ENCODE results near the gene TPO.
"Not testable (repeated sequence)": the region's sequence is repeated elsewhere in the genome, so short reads cannot be mapped to it uniquely, and the experiment has no call there.

The TPO gene

GRCh38 chr2:1563084-1563857 lies 150.0 kb downstream of the TPO start:
- no peak overlapping the region for H3K4me2 ChIP-seq (ENCODE audit: low read length)
- H3K18ac ChIP-seq (ENCODE audit: low read length): no peak overlapping the region
- no peak overlapping the region for H3K9ac ChIP-seq (ENCODE audit: low read length)
- H3K4me1 ChIP-seq (ENCODE audit: control insufficient read depth in 1 of 2, insufficient read depth in 2 of 2, low read length in 2 of 2): peaks cover 0 to 3% of the 10 kb centered on the region in 2 experiments
- H4K91ac ChIP-seq (ENCODE audit: low read depth, low read length): no peak overlapping the region
- no peaks in the 10 kb centered on the region for H3K36me3 ChIP-seq (ENCODE audit: control insufficient read depth in 1 of 2, insufficient read depth in 2 of 2, low read length in 2 of 2)
- no peaks in the 10 kb centered on the region for H3K79me2 ChIP-seq (ENCODE audit: control insufficient read depth, insufficient read depth, low read length, poor library complexity)
- no peak for DNase-seq
- H2BK12ac ChIP-seq (ENCODE audit: low read length): no peak overlapping the region
- H3K79me1 ChIP-seq (ENCODE audit: low read length): no peaks in the 10 kb centered on the region
- no peak overlapping the region for H2AK5ac ChIP-seq (ENCODE audit: low read length)
- H4K8ac ChIP-seq (ENCODE audit: low read depth, low read length): no peak overlapping the region
- H3K27me3 ChIP-seq (ENCODE audit: insufficient read depth, low read length): no peaks in the 10 kb centered on the region
- no peak overlapping the region for H3K4ac ChIP-seq (ENCODE audit: low read depth, low read length)
- H3K4me3 ChIP-seq (ENCODE audit: low read depth, low read length): no peak overlapping the region
- WGBS (ENCODE audit: extremely low coverage, insufficient coverage, insufficient read length): 100% methylated on average over 2 of the region's 32 CpGs
- H3K14ac ChIP-seq (ENCODE audit: low read length): no peak overlapping the region
- H3K27ac ChIP-seq (ENCODE audit: low read depth, low read length): no peak overlapping the region
- H3K9me3 ChIP-seq (ENCODE audit: insufficient read depth, low read depth, low read length): peaks cover 8% of the 10 kb centered on the region
- H2AFZ ChIP-seq (ENCODE audit: insufficient read depth, low read length, poor library complexity): no peak overlapping the region
- H4K12ac ChIP-seq (ENCODE audit: low read depth, low read length): no peak overlapping the region
- H2BK120ac ChIP-seq (ENCODE audit: insufficient read depth, low read length, poor library complexity): no peak overlapping the region
- H3K23ac ChIP-seq (ENCODE audit: low read length): no peak overlapping the region
- H2BK5ac ChIP-seq (ENCODE audit: low read depth, low read length, poor library complexity): no peak overlapping the region

GRCh38 chr2:1563943-1564891 lies 151.0 kb downstream of the TPO start:
- H3K4me3 ChIP-seq (ENCODE audit: low read depth, low read length): no peak overlapping the region
- no peak overlapping the region for H2AK5ac ChIP-seq (ENCODE audit: low read length)
- H3K23ac ChIP-seq (ENCODE audit: low read length): no peak overlapping the region
- no peak overlapping the region for H3K14ac ChIP-seq (ENCODE audit: low read length)
- no peak overlapping the region for H3K4me2 ChIP-seq (ENCODE audit: low read length)
- WGBS (ENCODE audit: extremely low coverage, insufficient coverage, insufficient read length): no CpG with 5 or more reads among the region's 23 CpGs
- H3K9ac ChIP-seq (ENCODE audit: low read length): no peak overlapping the region
- no peak overlapping the region for H4K12ac ChIP-seq (ENCODE audit: low read depth, low read length)
- H2BK120ac ChIP-seq (ENCODE audit: insufficient read depth, low read length, poor library complexity): no peak overlapping the region
- peaks cover 0 to 3% of the 10 kb centered on the region in 2 experiments for H3K4me1 ChIP-seq (ENCODE audit: control insufficient read depth in 1 of 2, insufficient read depth in 2 of 2, low read length in 2 of 2)
- DNase-seq: no peak
- no peaks in the 10 kb centered on the region for H3K79me2 ChIP-seq (ENCODE audit: control insufficient read depth, insufficient read depth, low read length, poor library complexity)
- no peaks in the 10 kb centered on the region for H3K79me1 ChIP-seq (ENCODE audit: low read length)
- H3K18ac ChIP-seq (ENCODE audit: low read length): no peak overlapping the region
- no peak overlapping the region for H4K8ac ChIP-seq (ENCODE audit: low read depth, low read length)
- no peak overlapping the region for H2AFZ ChIP-seq (ENCODE audit: insufficient read depth, low read length, poor library complexity)
- H2BK5ac ChIP-seq (ENCODE audit: low read depth, low read length, poor library complexity): no peak overlapping the region
- H3K4ac ChIP-seq (ENCODE audit: low read depth, low read length): no peak overlapping the region
- H3K36me3 ChIP-seq (ENCODE audit: control insufficient read depth in 1 of 2, insufficient read depth in 2 of 2, low read length in 2 of 2): no peaks in the 10 kb centered on the region
- H3K27ac ChIP-seq (ENCODE audit: low read depth, low read length): no peak overlapping the region
- no peaks in the 10 kb centered on the region for H3K27me3 ChIP-seq (ENCODE audit: insufficient read depth, low read length)
- no peak overlapping the region for H4K91ac ChIP-seq (ENCODE audit: low read depth, low read length)
- H2BK12ac ChIP-seq (ENCODE audit: low read length): no peak overlapping the region
- H3K9me3 ChIP-seq (ENCODE audit: insufficient read depth, low read depth, low read length): peaks cover 8% of the 10 kb centered on the region

- Histone ChIP-seq H2BK5ac (ENCODE audit: low read depth, low read length, poor library complexity) (no peak overlapping the region), H3K9ac (ENCODE audit: low read length) (no peak overlapping the region), H3K27me3 (ENCODE audit: insufficient read depth, low read length) (no peaks in the 10 kb centered on the region), H3K27ac (ENCODE audit: low read depth, low read length) (no peak overlapping the region), H3K18ac (ENCODE audit: low read length) (no peak overlapping the region), H4K91ac (ENCODE audit: low read depth, low read length) (no peak overlapping the region), H3K79me2 (ENCODE audit: control insufficient read depth, insufficient read depth, low read length, poor library complexity) (no peaks in the 10 kb centered on the region), H3K36me3 (ENCODE audit: control insufficient read depth in 1 of 2, insufficient read depth in 2 of 2, low read length in 2 of 2) (no peaks in the 10 kb centered on the region), H3K14ac (ENCODE audit: low read length) (no peak overlapping the region), H2AFZ (ENCODE audit: insufficient read depth, low read length, poor library complexity) (no peak overlapping the region), H3K23ac (ENCODE audit: low read length) (no peak overlapping the region), H3K9me3 (ENCODE audit: insufficient read depth, low read depth, low read length) (peaks cover 8% of the 10 kb centered on the region), H3K79me1 (ENCODE audit: low read length) (no peaks in the 10 kb centered on the region), H3K4me3 (ENCODE audit: low read depth, low read length) (no peak overlapping the region), H3K4me2 (ENCODE audit: low read length) (no peak overlapping the region), H3K4ac (ENCODE audit: low read depth, low read length) (no peak overlapping the region), H2AK5ac (ENCODE audit: low read length) (no peak overlapping the region), H3K4me1 (ENCODE audit: control insufficient read depth in 1 of 2, insufficient read depth in 2 of 2, low read length in 2 of 2) (no peaks in the 10 kb centered on the region), H2BK12ac (ENCODE audit: low read length) (no peak overlapping the region), H2BK120ac (ENCODE audit: insufficient read depth, low read length, poor library complexity) (no peak overlapping the region), H4K8ac (ENCODE audit: low read depth, low read length) (no peak overlapping the region), H4K12ac (ENCODE audit: low read depth, low read length) (no peak overlapping the region)
- WGBS (ENCODE audit: extremely low coverage, insufficient coverage, insufficient read length): no CpG with 5 or more reads among the region's 34 CpGs
- no peak for DNase-seq
These were observed 154.5 kb downstream of the TPO start for GRCh38 chr2:1567556-1568344.

- not testable (repeated sequence) for H3K9me3 ChIP-seq (ENCODE audit: insufficient read depth, low read depth, low read length); H3K23ac ChIP-seq (ENCODE audit: low read length); H2BK5ac ChIP-seq (ENCODE audit: low read depth, low read length, poor library complexity); H3K27me3 ChIP-seq (ENCODE audit: insufficient read depth, low read length); H3K4me1 ChIP-seq (ENCODE audit: control insufficient read depth in 1 of 2, insufficient read depth in 2 of 2, low read length in 2 of 2); DNase-seq; H3K9ac ChIP-seq (ENCODE audit: low read length); H3K79me1 ChIP-seq (ENCODE audit: low read length); H3K4me3 ChIP-seq (ENCODE audit: low read depth, low read length); H4K12ac ChIP-seq (ENCODE audit: low read depth, low read length); H3K27ac ChIP-seq (ENCODE audit: low read depth, low read length); H2BK12ac ChIP-seq (ENCODE audit: low read length); H3K4me2 ChIP-seq (ENCODE audit: low read length); H2AFZ ChIP-seq (ENCODE audit: insufficient read depth, low read length, poor library complexity); H3K18ac ChIP-seq (ENCODE audit: low read length); H2AK5ac ChIP-seq (ENCODE audit: low read length); H3K79me2 ChIP-seq (ENCODE audit: control insufficient read depth, insufficient read depth, low read length, poor library complexity); H2BK120ac ChIP-seq (ENCODE audit: insufficient read depth, low read length, poor library complexity); H4K8ac ChIP-seq (ENCODE audit: low read depth, low read length); H3K14ac ChIP-seq (ENCODE audit: low read length); H3K36me3 ChIP-seq (ENCODE audit: control insufficient read depth in 1 of 2, insufficient read depth in 2 of 2, low read length in 2 of 2); H3K4ac ChIP-seq (ENCODE audit: low read depth, low read length); H4K91ac ChIP-seq (ENCODE audit: low read depth, low read length)
- no CpG with 5 or more reads among the region's 39 CpGs for WGBS (ENCODE audit: extremely low coverage, insufficient coverage, insufficient read length)
These were observed 155.0 kb downstream of the TPO start for GRCh38 chr2:1568345-1568668.
